GM19035 (cell line): ENCODE data around the gene PKN1.
"Not testable (repeated sequence)": the region's sequence is repeated elsewhere in the genome, so short reads cannot be mapped to it uniquely, and the experiment has no call there.

Experiments
- ATAC-seq: cut with Tn5 transposase; IDR thresholded peaks from one replicate; pipeline ENCODE4 v1.9.1; 2021; ENCODE audit not compliant: unreplicated experiment

Gene PKN1

GRCh38 chr19:14428882-14429416, 4.2 kb upstream of the PKN1 start:
- no peak for ATAC-seq

GRCh38 chr19:14430712-14431111, 2.4 kb upstream of the PKN1 start:
- no peak for ATAC-seq

DNA sequence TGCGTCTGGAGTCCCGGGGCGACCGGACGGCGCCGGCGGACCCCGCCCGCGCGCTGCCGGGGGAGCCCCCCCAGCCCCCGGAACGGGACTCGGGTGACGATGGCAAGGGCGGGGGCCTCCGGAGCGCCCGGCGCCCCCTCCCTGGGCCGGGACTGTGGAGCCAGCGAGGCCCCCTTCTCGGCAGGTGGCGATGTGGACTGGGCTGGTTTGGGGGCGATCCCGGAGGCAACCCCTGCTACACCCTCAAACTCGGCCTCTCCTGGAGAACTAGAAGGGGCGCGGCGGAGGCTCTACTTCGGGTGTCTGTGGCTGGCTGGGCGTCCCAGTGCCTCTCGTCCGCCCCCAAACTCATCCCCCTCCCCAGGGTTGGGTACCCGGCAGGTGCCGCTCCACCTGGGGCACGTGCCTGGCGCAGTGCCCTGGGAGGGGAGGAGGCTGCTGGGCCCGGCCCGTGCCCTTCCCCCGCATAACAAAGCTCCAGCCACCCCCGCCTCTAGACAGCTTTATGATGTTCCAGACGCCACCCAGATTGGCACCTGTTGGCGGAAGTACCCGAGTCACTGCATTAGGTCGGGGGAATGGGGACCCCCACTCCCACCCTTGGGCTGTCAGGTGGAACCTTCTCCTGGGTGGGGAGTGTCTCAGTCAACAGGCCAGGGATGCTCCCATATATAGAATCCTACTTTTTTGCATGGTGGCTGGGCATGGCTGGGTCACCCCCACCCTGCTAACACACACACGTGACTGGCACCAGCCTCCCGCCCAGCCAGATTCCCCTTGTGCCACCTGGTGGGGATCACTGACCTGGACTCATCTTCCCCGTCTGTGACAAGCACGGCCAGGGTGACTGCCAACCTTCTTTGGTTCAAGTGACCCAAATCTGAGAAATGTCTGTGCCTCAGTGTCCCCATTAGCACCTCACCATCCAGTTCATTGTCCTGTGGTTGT, 722 bp downstream of the PKN1 start:
- peak; percentile 31 for ATAC-seq

DNA sequence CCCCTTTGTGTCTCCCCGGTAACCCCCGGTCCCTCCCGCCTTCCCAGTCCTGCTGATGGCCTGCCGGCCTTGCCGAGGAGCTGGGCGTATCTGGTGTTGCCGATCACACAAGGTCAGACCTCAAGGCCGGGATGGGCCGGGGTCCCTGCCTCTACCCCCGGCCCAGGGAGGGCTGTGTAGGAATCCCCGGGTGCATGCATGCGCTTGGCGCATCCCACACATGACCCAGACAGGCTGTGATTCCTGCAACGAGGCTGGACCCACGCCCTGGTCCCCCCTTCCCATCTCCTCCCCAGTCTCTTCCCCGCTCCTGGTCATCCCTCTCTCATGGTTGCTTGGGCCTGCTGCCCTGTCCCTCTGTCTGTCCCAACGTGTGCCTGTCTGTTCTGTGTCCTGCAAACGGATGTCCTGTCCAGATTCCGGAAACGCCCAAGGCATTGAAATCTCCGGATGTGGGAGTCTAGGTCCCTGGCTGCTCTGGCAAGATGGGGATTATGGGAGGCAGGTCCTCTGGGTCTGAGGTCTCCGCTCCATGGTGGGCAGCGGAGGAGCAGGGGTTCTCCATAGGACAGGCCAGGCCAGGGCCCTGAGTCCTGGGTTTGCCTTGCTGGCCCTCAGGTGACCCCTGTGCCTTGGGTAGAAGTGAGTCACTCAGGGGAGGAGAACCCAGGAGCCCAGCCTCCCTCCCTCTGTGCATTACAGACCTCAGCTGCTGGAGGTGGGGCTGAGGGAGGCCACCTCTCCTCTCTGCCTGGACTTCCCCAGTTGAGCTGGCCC, 1.6 kb downstream of the PKN1 start:
- no peak for ATAC-seq

GRCh38 chr19:14435320-14436050, 2.4 kb downstream of the PKN1 start:
- ATAC-seq = no peak

DNA sequence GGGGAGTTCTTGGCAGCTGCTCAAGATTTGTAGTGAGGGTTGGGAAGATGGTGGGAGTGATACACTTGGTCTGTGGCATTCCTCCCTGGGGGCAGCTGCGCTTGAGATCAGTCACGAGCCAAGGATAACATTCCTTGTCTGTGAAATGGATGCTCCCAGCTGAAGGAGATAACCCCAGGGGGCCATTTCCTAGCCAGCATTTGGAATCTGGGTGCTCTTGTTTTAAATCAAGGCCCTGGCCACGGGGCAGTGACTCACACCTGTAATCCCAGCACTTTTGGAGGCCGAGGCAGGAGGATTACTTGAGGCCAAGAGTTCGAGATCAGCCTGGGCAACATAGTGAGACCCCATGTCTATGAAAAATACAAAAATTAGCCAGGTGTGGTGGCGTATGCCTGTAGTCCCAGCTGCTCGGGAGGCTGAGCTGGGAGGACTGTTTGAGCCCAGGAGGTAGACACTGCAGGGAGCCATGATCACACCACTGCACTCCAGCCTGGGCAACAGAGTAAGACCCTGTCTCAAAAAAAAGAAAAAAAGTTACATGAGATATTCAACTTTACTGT, 4.6 kb downstream of the PKN1 start:
- ATAC-seq = no peak

GRCh38 chr19:14439014-14439413, 5.9 kb downstream of the PKN1 start:
- ATAC-seq = no peak

GRCh38 chr19:14440049-14440448, 6.9 kb downstream of the PKN1 start:
- peak; percentile 85 for ATAC-seq

- no peak for ATAC-seq
These were observed 8.2 kb downstream of the PKN1 start for GRCh38 chr19:14441041-14441938.

- no peak for ATAC-seq
These were observed 10.0 kb downstream of the PKN1 start for GRCh38 chr19:14442891-14443631.

DNA sequence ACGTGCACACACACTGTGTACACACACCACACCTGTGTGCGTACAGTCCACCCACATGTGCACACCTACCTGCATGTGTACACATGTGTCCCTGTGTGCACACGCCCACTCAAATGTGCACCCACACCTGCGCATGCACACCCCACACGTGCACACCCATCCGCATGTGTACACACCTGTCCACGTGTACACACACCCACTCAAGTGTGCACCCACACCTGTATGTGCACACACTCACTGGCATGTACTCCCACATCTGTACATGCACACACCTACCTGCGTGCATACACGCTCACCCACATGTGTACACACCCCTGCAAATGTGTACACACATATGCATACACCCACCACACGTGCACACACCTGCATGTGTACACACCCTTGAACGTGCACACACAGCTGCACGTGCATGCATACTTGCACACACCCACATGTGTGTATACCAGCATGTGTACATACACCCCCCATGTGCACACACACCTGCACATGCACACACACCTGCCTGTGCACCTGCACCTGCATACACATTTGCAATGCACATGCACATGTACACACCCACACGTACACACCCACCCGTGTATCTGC, 10.6 kb downstream of the PKN1 start:
- no peak for ATAC-seq

GRCh38 chr19:14446336-14447036, 13.4 kb downstream of the PKN1 start:
- ATAC-seq = no peak

DNA sequence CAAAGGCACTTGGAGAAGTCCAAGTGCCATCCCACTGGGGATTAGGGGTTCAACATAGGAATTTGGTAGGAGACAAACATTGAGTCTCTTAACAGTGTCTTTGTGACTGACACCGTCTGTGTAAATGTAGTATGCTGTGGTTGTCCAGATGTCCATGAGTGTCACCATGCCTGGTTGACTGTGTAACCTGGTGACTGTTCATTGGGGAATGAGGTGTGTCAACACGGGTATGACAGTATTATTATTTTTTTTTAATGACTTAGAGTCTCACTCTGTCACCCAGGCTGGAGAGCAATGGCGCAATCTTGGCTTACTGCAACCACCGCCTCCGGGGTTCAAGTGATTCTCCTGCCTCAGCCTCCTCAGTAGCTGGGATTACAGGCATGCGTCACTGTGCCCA, 16.2 kb downstream of the PKN1 start:
- no peak for ATAC-seq

DNA sequence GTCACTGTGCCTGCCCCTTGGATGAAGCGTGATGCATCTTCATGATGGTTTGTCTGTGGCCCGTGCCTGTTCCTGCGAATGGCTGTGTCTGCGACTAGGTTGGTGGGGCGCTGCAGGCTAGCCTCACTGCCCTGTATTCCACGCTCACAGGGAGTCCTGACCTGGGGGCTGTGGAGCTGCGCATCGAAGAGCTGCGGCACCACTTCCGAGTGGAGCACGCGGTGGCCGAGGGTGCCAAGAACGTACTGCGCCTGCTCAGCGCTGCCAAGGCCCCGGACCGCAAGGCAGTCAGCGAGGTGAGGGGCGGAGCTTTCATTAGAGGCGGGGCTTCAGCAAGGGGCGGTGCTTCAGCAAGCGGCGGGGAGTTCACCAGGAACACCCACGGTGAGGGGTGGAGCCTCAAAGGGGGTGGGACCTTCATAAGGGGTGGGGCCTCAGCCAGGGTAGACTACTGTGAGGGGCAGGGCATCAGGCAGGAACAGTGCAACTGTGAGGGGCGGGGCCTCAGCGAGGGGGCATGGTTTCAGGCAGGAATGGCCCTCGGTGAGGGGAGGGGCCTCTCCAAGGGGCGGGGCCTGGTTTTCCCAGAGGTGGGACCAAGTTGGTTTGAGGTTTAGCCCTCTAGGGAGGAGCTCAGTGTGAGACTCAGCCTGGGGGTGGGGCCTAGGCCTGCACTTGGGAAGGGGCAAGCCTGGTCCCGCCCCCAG, 17.2 kb downstream of the PKN1 start:
- no peak for ATAC-seq

- ATAC-seq = no peak
These were observed 17.8 kb downstream of the PKN1 start for GRCh38 chr19:14450876-14451275.

DNA sequence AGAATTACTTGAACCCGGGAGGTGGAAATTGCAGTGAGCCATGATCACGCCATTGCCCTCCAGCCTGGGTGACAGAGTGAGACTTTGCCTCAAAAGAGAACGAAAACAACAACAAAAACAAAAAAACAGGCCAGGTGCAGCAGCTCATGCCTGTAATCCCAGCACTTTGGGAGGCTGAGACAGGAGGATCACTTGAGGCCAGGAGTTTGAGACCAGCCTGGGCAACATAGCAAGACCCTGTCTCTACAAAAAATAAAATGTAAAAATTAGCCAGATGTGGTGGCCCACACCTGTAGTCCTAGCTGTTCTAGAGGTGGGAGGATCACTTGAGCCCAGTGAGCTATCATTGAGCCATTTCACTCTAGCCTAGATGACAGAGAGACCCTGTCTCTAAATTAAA, 19.2 kb downstream of the PKN1 start:
- not testable (repeated sequence) for ATAC-seq

- ATAC-seq = no peak
These were observed 26.6 kb downstream of the PKN1 start for GRCh38 chr19:14459703-14460102.
